K562 (cell line): Measurements from ENCODE around the gene GPRIN1. TPM values are rescaled to one million over a fixed set of nuclear protein-coding genes. Genes with fewer than 3 reads are reported as not detected.
A peak's percentile ranks its signal among the peaks of the same experiment; 100 is the strongest.

Experiments
- ATAC-seq: fragments of 200-7000 bp; cut with Tn5 transposase; 3 replicates; pipeline ENCODE4 v1.9.1; 2020; ENCODE audit warnings: moderate library complexity
- BruUV-seq: library from RNA; stranded (reverse); fragments of 400-500 nt; replicated peaks from 2 replicates; lab custom pipeline; 2021; lab: Mats Ljungman, UMichigan
- CTCF ChIA-PET: fragments of 300-600 bp; formaldehyde crosslinking; extraction: SDS; loops from one replicate; lab custom pipeline; 2021; ENCODE audit warnings: low intra/inter-chr PET ratio; lab: Yijun Ruan, JAX
- POLR2A ChIA-PET: fragments of 300-600, 350-650 bp; sonication (Branson Sonifier 250); formaldehyde crosslinking; extraction: SDS; loops from one replicate; lab custom pipeline; 2021; ENCODE audit warnings: antibody characterized with exemption, inconsistent platforms; lab: Yijun Ruan, JAX
- DNase-seq, 4 experiments: peaks; one replicate each; pipeline versions ENCODE4 v3.0.0 to v3.0.0-alpha.2; 2011 to 2018; ENCODE audit warnings: low spot score in 3 of 4, mixed read lengths in 3 of 4; ENCODE audit errors: extremely low read depth in 1 of 4
- FAIRE-seq: peaks from 2 replicates; lab custom pipeline; 2011; peaks lifted over from hg19 to GRCh38; lab: Jason Lieb, UNC
- H2AFZ ChIP-seq: 2 replicates; pipeline ENCODE4 v1.6.0; 2011; ENCODE audit warnings: low read depth, low read length, control low read depth, inconsistent platforms
- H3K27ac ChIP-seq: fragments of 200-600 bp; 3 replicates; pipeline ENCODE4 v1.8.0; 2011; ENCODE audit warnings: low read depth, mild to moderate bottlenecking, control low read depth, inconsistent platforms, low read length, moderate library complexity, mixed read lengths; ENCODE audit errors: extremely low read depth
- H3K27me3 ChIP-seq, 2 experiments: fragments of 300-600 bp in 1 of 2; 2 replicates in 1 of 2; 3 replicates in 1 of 2; pipeline versions ENCODE4 v1.6.0 to v1.8.0; 2011; ENCODE audit warnings: inconsistent platforms in 2 of 2, low read length in 2 of 2, mild to moderate bottlenecking in 1 of 2, mixed read lengths in 1 of 2, moderate library complexity in 1 of 2; ENCODE audit not compliant: control insufficient read depth in 2 of 2, insufficient read depth in 2 of 2
- H3K36me3 ChIP-seq: fragments of 300-600 bp; 3 replicates; pipeline ENCODE4 v1.8.0; 2011; ENCODE audit warnings: mild to moderate bottlenecking, low read length, inconsistent platforms; ENCODE audit not compliant: control insufficient read depth, insufficient read depth
- H3K4me1 ChIP-seq, 2 experiments: fragments of 200-600 bp in 1 of 2; replicated peaks in 1 of 2; 2 replicates in 1 of 2; 3 replicates in 1 of 2; pipeline versions ENCODE4 v1.5.1 to v1.8.0; 2011; ENCODE audit warnings: inconsistent platforms in 2 of 2, low read length in 2 of 2, mild to moderate bottlenecking in 1 of 2, mixed read lengths in 1 of 2, moderate library complexity in 1 of 2; ENCODE audit not compliant: control insufficient read depth in 2 of 2, insufficient read depth in 2 of 2
- H3K4me2 ChIP-seq: 2 replicates; pipeline ENCODE4 v1.6.1; 2011; ENCODE audit warnings: low read length, control low read depth, inconsistent platforms, mixed read lengths; ENCODE audit not compliant: insufficient read depth
- H3K4me3 ChIP-seq: fragments of 200-600 bp; sonication (generic), shearing (Covaris generic); 2 replicates; pipeline ENCODE4 v1.5.1; 2016; ENCODE audit warnings: control low read depth, inconsistent platforms
- H3K79me2 ChIP-seq: fragments of 200-600 bp; 3 replicates; pipeline ENCODE4 v1.8.0; 2011; ENCODE audit warnings: low read length, inconsistent platforms; ENCODE audit not compliant: control insufficient read depth, insufficient read depth
- H3K9ac ChIP-seq, 2 experiments: 2 replicates each; pipeline versions ENCODE4 v1.6.0 to v1.6.1; 2011; ENCODE audit warnings: low read depth in 2 of 2, low read length in 2 of 2, control low read depth in 1 of 2, inconsistent platforms in 1 of 2, mild to moderate bottlenecking in 1 of 2, mixed read lengths in 1 of 2; ENCODE audit not compliant: insufficient read depth in 1 of 2
- H3K9me1 ChIP-seq: one replicate; pipeline ENCODE4 v1.6.0; 2011; ENCODE audit warnings: inconsistent platforms, mild to moderate bottlenecking, low read length, moderate library complexity; ENCODE audit not compliant: control insufficient read depth, insufficient read depth
- H3K9me3 ChIP-seq: replicated peaks from 2 replicates; pipeline ENCODE4 v1.5.1; 2011; ENCODE audit warnings: low read depth, low read length, inconsistent platforms; ENCODE audit not compliant: control insufficient read depth, insufficient read depth
- H4K20me1 ChIP-seq: replicated peaks from 2 replicates; pipeline ENCODE4 v1.6.1; 2011; ENCODE audit warnings: low read length, inconsistent platforms, mixed read lengths; ENCODE audit not compliant: control insufficient read depth, insufficient read depth
- CC2D1A ChIP-seq: fragments of 450-650 bp; IDR thresholded peaks from 2 replicates; pipeline ENCODE4 v1.6.1; 2017; ENCODE audit warnings: mild to moderate bottlenecking
- CTCF ChIP-seq, 3 experiments: IDR thresholded peaks in 2 of 3; conservative IDR thresholded peaks in 1 of 3; 2 replicates each; pipeline ENCODE4 v1.5.1; 2011 to 2012; ENCODE audit warnings: low read length in 3 of 3, mild to moderate bottlenecking in 3 of 3, control low read depth in 2 of 3, improper control_type of control experiment in 1 of 3, inconsistent platforms in 1 of 3, low read depth in 1 of 3, mixed read lengths in 1 of 3, moderate library complexity in 1 of 3; ENCODE audit not compliant: insufficient read depth in 2 of 3
- ETS1 ChIP-seq: conservative IDR thresholded peaks from 2 replicates; pipeline ENCODE4 v1.6.1; 2011; ENCODE audit warnings: low read depth, mild to moderate bottlenecking, low read length; ENCODE audit not compliant: control insufficient read depth
- SREBF1 ChIP-seq: fragments of 150-350 bp; IDR thresholded peaks from 2 replicates; pipeline ENCODE4 v1.6.1; 2014; ENCODE audit warnings: antibody characterized with exemption, low read depth, low read length, borderline replicate concordance
- ZNF277 ChIP-seq: fragments of 250-450 bp; sonication (Bioruptor Pico); IDR thresholded peaks from 2 replicates; pipeline ENCODE4 v1.8.0; 2022; ENCODE audit warnings: inconsistent platforms, mild to moderate bottlenecking, moderate library complexity, borderline replicate concordance
- WGBS: fragments of 100-300 bp; shearing (Covaris generic); methylation state at CpG from one replicate; pipeline ENCODE4 v1.1.6; 2016; ENCODE audit warnings: low coverage, mixed read lengths; ENCODE audit not compliant: insufficient coverage; ENCODE audit errors: missing lambda C conversion rate; 5-methylcytosine and 5-hydroxymethylcytosine counted together
- in situ Hi-C: fragments of 300-500 bp; cut with MboI; formaldehyde crosslinking; loops from 4 replicates; pipeline ENCODE4 v1.15.0; 2018; ENCODE audit warnings: inconsistent platforms, mixed read lengths
- intact Hi-C: fragments of 100-400 bp; cut with micrococcal nuclease; formaldehyde crosslinking; loops from 2 replicates; pipeline ENCODE4 v1.14.2; 2022
- polyA plus RNA-seq, 8 experiments: library from polyadenylated mRNA; depleted of rRNA in 4 of 8; stranded (reverse) in 5 of 8; unstranded in 3 of 8; fragments of >200 nt; fragmentation: Nextera tagmentation in 2 of 8; fragmentation: Illumina TruSeq in 1 of 8; extraction: Ambion mirVana in 2 of 8; extraction: Trizol in 1 of 8; gene quantifications; 2 replicates each; pipeline versions ENCODE4 v1.2.1 to v1.2.3, GENCODE V29; 2011 to 2014; ENCODE audit warnings: inconsistent platforms in 1 of 8, missing spikeins in 1 of 8
- total RNA-seq, 7 experiments: library from RNA; depleted of rRNA in 6 of 7; stranded (reverse); fragments of >200 nt in 6 of 7; fragmentation: Illumina TruSeq in 2 of 7; extraction: Trizol in 2 of 7; gene quantifications; 2 replicates each; pipeline versions ENCODE4 v1.2.1 to v1.2.3, GENCODE V29; 2011 to 2021; ENCODE audit warnings: low replicate concordance in 1 of 7

GPRIN1 gene
- total and polyA plus RNA-seq, 9 of the 15 experiments (the other 6 are each of a cell fraction or from before 2014, with no cell fraction given): 0.15 to 11.6 (median 4.4) TPM

DNA sequence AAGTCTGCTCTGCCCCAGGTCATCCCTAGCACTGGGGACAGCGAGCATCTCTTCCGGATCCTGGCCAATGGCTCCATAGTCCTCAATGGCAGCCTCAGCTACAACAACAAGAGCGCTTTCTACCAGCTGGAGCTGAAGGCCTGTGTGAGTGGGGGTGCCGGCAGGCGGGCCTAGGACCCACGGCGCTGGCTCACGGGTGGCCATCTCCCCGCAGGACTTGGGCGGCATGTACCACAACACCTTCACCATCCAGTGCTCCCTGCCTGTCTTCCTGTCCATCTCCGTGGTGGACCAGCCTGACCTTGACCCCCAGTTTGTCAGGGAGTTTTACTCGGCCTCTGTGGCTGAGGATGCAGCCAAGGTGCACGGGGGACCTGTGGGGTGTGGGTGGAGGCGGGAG, 34.9 kb downstream of the GPRIN1 start (continued):
- no peak for TF ChIP-seq ZNF277
- no peak for TF ChIP-seq SREBF1

DNA sequence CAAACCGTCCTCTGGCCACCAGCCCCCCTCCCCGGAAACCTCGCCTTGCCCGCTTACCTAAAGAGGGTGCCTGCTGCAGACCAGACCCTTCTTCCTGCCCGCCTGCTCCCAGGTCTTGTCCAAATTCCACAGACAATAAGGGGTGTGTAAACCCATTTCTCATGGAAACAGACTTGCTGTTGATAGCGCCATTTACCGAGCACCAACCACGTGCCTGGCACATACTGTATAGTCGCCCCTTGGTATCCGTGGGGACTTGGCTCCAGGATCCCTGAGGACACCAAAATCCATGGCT, 35.7 kb downstream of the GPRIN1 start:
- H3K36me3 ChIP-seq: no peaks in the 10 kb centered on the region
- intact Hi-C loops (loop anchor here (1.0 to 10.0 kb wide), 3 partner anchors 37 to 71 kb away; partner anchors contain the start of genes GPRIN1 and TSPAN17), in situ Hi-C loops (no loop called here)
- TF ChIP-seq CTCF (IDR thresholded peaks at IDR 0.05 in 2 of 3, conservative IDR thresholded peaks at IDR 0.05 in 1 of 3; ENCODE audit: insufficient read depth in 2 of 3, low read depth in 1 of 3, low read length in 3 of 3) (peak in 1 of 3 experiments; percentile 13; a peak in 1 of 6 replicates), CC2D1A (0 out of 2 replicates have a peak, but pooled peaks have one; percentile 3), ETS1 (no peak)
- H3K4me1 ChIP-seq: peaks cover 0 to 32% of the 10 kb centered on the region in 2 experiments; a peak in 3 of 5 replicates
- no peak overlapping the region for H3K4me3 ChIP-seq
- no TSS peak for BruUV-seq
- H3K9me1 ChIP-seq: no peaks in the 10 kb centered on the region
- H3K9me3 ChIP-seq: no peaks in the 10 kb centered on the region
- no peak overlapping the region for H3K9ac ChIP-seq
- POLR2A ChIA-PET: interaction anchor here (0.9 kb wide), 1 partner anchor 14 kb away, joined by 3 read pairs; no protein-coding TSS in a partner anchor
- FAIRE-seq: no peak
- H2AFZ ChIP-seq: peak overlapping the region; percentile 53; the same call in 1 of the 2 replicates
- no peak for DNase-seq
- CTCF ChIA-PET: interaction anchor here (0.9 to 1.6 kb wide), 2 partner anchors 45 to 158 kb away, joined by 3 to 8 read pairs; partner anchors contain the start of gene CLTB
- H4K20me1 ChIP-seq: no peaks in the 10 kb centered on the region; the same call in 1 of the 2 replicates
- WGBS: 5% methylated on average over 10 of the region's 10 CpGs
- no peak overlapping the region for H3K27ac ChIP-seq
- H3K4me2 ChIP-seq: no peak overlapping the region
- ATAC-seq: no peak
- peaks cover 13 to 23% of the 10 kb centered on the region in 2 experiments; a peak in 3 of 5 replicates for H3K27me3 ChIP-seq
- H3K79me2 ChIP-seq: no peaks in the 10 kb centered on the region
